AG09309 (cell line): ENCODE data around the gene MCM9.

Source experiments
- DNase-seq: peaks from one replicate; pipeline ENCODE4 v3.0.0-alpha.2; 2010; ENCODE audit warnings: low read depth
- H3K4me3 ChIP-seq: 2 replicates; pipeline ENCODE4 v1.5.1; 2011; ENCODE audit warnings: mild to moderate bottlenecking, low read depth, low read length, moderate library complexity; ENCODE audit not compliant: control insufficient read depth
- CTCF ChIP-seq: IDR thresholded peaks from 2 replicates; pipeline ENCODE4 v1.5.1; 2011; ENCODE audit warnings: mild to moderate bottlenecking, low read depth, low read length, inconsistent platforms; ENCODE audit not compliant: insufficient read depth, control insufficient read depth; ENCODE audit errors: missing control alignments

Gene MCM9

GRCh38 chr6:118959903-118960302, 24.9 kb upstream of the MCM9 start:
- no peak for TF ChIP-seq CTCF
- no peak for DNase-seq
- H3K4me3 ChIP-seq, result no peak overlapping the region

GRCh38 chr6:118953391-118953790, 18.4 kb upstream of the MCM9 start:
- TF ChIP-seq CTCF, result no peak
- DNase-seq, result no peak
- no peak overlapping the region for H3K4me3 ChIP-seq

GRCh38 chr6:118952683-118953082, 17.7 kb upstream of the MCM9 start:
- TF ChIP-seq CTCF, result no peak
- H3K4me3 ChIP-seq, result no peak overlapping the region
- DNase-seq, result no peak

GRCh38 chr6:118945217-118945616, 10.3 kb upstream of the MCM9 start:
- DNase-seq, result no peak

GRCh38 chr6:118940770-118941169, 5.8 kb upstream of the MCM9 start:
- TF ChIP-seq CTCF, result no peak

More at GRCh38 chr6:118945217-118945616, 10.3 kb upstream of the MCM9 start:
- no peak overlapping the region for H3K4me3 ChIP-seq
- TF ChIP-seq CTCF, result no peak

GRCh38 chr6:118939683-118940082, 4.7 kb upstream of the MCM9 start:
- TF ChIP-seq CTCF, result no peak
- H3K4me3 ChIP-seq, result no peak overlapping the region
- DNase-seq, result no peak

More at GRCh38 chr6:118940770-118941169, 5.8 kb upstream of the MCM9 start:
- DNase-seq, result no peak
- no peak overlapping the region for H3K4me3 ChIP-seq

- no peak for TF ChIP-seq CTCF
- no peak overlapping the region for H3K4me3 ChIP-seq
- no peak for DNase-seq
Observed at GRCh38 chr6:118935978-118936703, 1.2 kb upstream of the MCM9 start.
